Ovary (tissue), 9 donors: ENCODE data around the gene TAF12. TPM values are rescaled to one million over a fixed set of nuclear protein-coding genes. Genes with fewer than 3 reads are reported as not detected.

Experiments used
- DNase-seq, 5 donors: peaks; one replicate each; pipeline ENCODE4 v3.0.0-alpha.2; 2019 to 2020
- H3K27ac ChIP-seq, 2 donors: fragments of 200-600 bp; one replicate each; pipeline versions ENCODE4 v1.5.1 to v1.8.0; 2019 to 2022
- H3K27me3 ChIP-seq: fragments of 200-600 bp; one replicate; pipeline ENCODE4 v1.8.0; 2022
- H3K36me3 ChIP-seq: fragments of 200-600 bp; sonication (generic); one replicate; pipeline ENCODE4 v1.5.1; 2019
- H3K4me1 ChIP-seq: one replicate; pipeline ENCODE4 v1.8.1; 2013; ENCODE audit warnings: mild to moderate bottlenecking, moderate library complexity; ENCODE audit not compliant: insufficient read depth
- H3K4me3 ChIP-seq: fragments of 200-600 bp; sonication (generic); one replicate; pipeline ENCODE4 v1.5.1; 2017
- H3K9me3 ChIP-seq, 2 donors: fragments of 200-600 bp in 1 of 2; sonication (generic) in 1 of 2; one replicate each; pipeline versions ENCODE4 v1.5.1 to v1.8.1; 2013 to 2019; ENCODE audit warnings: mild to moderate bottlenecking in 1 of 2, moderate library complexity in 1 of 2
- CTCF ChIP-seq, 3 donors: fragments of 450-650 bp in 2 of 3; fragments of 200-600 bp in 1 of 3; IDR thresholded peaks; one replicate each; pipeline versions ENCODE4 v1.5.1 to v1.8.0; 2016 to 2022; ENCODE audit warnings: antibody characterized with exemption in 3 of 3, mild to moderate bottlenecking in 1 of 3
- EP300 ChIP-seq: sonication (generic); formaldehyde crosslinking; IDR thresholded peaks from one replicate; pipeline ENCODE4 v1.6.1; 2017; ENCODE audit warnings: antibody characterized with exemption
- POLR2A ChIP-seq: fragments of 450-650 bp; IDR thresholded peaks from one replicate; pipeline ENCODE4 v1.6.1; 2017; ENCODE audit warnings: antibody characterized with exemption, mild to moderate bottlenecking, moderate library complexity
- WGBS, 3 donors: extraction: QIAGEN DNeasy Blood & Tissue Kit in 1 of 3; methylation state at CpG; one replicate each; pipeline versions ENCODE4 v1.1.5 to v1.1.7; 2013 to 2017; 5-methylcytosine and 5-hydroxymethylcytosine counted together
- intact Hi-C, 4 donors: fragments of 100-400 bp; cut with DNase I; formaldehyde crosslinking; loops; one replicate each; pipeline versions ENCODE4 v1.11.0 to v1.15.1; 2022 to 2023
- polyA plus RNA-seq, 2 donors: library from polyadenylated mRNA; stranded (reverse); fragments of 200-250 nt in 1 of 2; fragments of 350-450 nt in 1 of 2; fragmentation: Illumina TruSeq in 1 of 2; extraction: RNeasy Lipid Tissue Mini Kit (QIAGEN cat#74804) in 1 of 2; gene quantifications; one replicate each; pipeline ENCODE4 v1.2.3, GENCODE V29; 2013 to 2014
- total RNA-seq, 7 donors: library from RNA; depleted of rRNA in 2 of 7; stranded (reverse); fragments of >200 nt in 2 of 7; fragmentation: NEBNext Ultra II Directional in 3 of 7; extraction: Animal tissue kit (Norgen Biotek cat#: 25700) in 3 of 7; gene quantifications; one replicate each; pipeline versions ENCODE4 v1.1.0 to v1.2.4, GENCODE V29; 2016 to 2023
- donor health status: DM: no; HTN: no; CAD: no; lungs with moderate emphysema.
- donor health status: DM: no; HTN: no; CAD: no.
- donor health status: Bipolar disorder and iron deficiency.
- donor health status: DM: yes; HTN: yes; CAD: no.
- donor health status: DM: no; HTN: no; CAD: no.
- donor health status: DM: yes; HTN: yes; CAD: no.

The TAF12 gene
- total and polyA plus RNA-seq, 9 donors = 15.4 to 39.4 (median 21.4) TPM

DNA sequence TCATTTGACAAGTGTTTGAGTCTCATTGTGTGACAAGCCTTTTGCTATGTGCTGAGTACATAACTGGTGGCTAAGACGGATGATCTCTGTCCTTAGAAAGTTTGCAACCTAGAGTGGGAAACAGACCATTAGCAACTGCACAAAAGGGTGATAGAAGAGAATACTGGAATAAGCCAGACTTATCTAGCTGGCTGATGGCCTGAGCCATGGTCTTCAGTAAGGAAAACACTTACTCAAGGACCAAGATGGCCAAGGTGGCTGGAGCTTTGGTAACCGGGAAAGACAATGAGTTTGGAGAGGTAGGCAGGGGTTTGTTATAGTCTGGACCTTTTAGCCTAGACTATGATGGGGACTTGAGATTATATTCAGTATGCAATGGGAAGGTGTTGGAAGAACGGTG lies 1.6 kb upstream of the TAF12 start:
- no peaks in the 10 kb centered on the region for H3K36me3 ChIP-seq
- DNase-seq = no peak
- TF ChIP-seq CTCF (IDR thresholded peaks at IDR 0.05) = no peak
- no peaks in the 10 kb centered on the region for H3K9me3 ChIP-seq
- H3K27ac ChIP-seq = peak overlapping the region in 1 of 2 donors; percentile 80
- 93 to 94% (median 94%) methylated on average over 3 of the region's 3 CpGs for WGBS, 3 donors
- intact Hi-C loops = loop anchor here in 2 of 4 donors (5.0 kb wide), 1 partner anchor 93 kb away; the partner anchor contains the start of gene YTHDF2 (in 2 of the 2)
- H3K4me3 ChIP-seq = no peak overlapping the region
- peaks cover 5% of the 10 kb centered on the region for H3K4me1 ChIP-seq
- H3K27me3 ChIP-seq = no peaks in the 10 kb centered on the region

- peaks cover 5% of the 10 kb centered on the region for H3K4me1 ChIP-seq
- peak overlapping the region; percentile 53 for H3K4me3 ChIP-seq
- no peaks in the 10 kb centered on the region for H3K9me3 ChIP-seq
- no peaks in the 10 kb centered on the region for H3K27me3 ChIP-seq
- intact Hi-C loops = loop anchor here in 2 of 4 donors (5.0 kb wide), 1 partner anchor 95 kb away; the partner anchor contains the start of gene YTHDF2 (in 2 of the 2)
- peak overlapping the region; percentile 46 to 80 for H3K27ac ChIP-seq
- TF ChIP-seq CTCF (IDR thresholded peaks at IDR 0.05) = no peak
- no peak for TF ChIP-seq POLR2A
- no peak for TF ChIP-seq EP300
- H3K36me3 ChIP-seq = no peaks in the 10 kb centered on the region
- WGBS, 3 donors = 0 to 1% (median 1%) methylated on average over 26 of the region's 26 CpGs
- no peak for DNase-seq
Measured at GRCh38 chr1:28642056-28642846, 616 bp downstream of the TAF12 start.

DNA sequence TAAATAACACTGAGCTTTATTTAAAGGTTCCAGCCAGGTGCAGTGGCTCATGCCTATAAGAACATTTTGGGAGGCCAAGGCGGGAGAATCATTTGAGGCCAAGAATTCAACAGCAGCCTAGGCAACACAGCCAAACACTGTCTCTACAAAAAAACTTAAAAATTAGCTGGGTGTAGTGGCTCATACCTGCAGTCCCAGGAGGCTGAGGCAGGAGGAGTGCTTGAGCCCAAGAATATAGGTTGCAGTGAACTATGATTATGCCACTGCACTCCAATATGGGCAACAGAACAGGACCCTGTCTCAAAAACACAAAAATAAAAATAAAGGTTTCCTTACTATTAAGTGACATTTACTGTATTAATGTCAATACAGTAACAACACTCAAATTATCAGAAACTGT lies 2.1 kb downstream of the TAF12 start:
- intact Hi-C loops = loop anchor here in 2 of 4 donors (5.0 kb wide), 1 partner anchor 97 kb away; the partner anchor contains the start of gene YTHDF2 (in 2 of the 2)
- 91 to 98% (median 97%) methylated on average over 1 of the region's 1 CpG for WGBS, 3 donors
- H3K27me3 ChIP-seq = no peaks in the 10 kb centered on the region

DNA sequence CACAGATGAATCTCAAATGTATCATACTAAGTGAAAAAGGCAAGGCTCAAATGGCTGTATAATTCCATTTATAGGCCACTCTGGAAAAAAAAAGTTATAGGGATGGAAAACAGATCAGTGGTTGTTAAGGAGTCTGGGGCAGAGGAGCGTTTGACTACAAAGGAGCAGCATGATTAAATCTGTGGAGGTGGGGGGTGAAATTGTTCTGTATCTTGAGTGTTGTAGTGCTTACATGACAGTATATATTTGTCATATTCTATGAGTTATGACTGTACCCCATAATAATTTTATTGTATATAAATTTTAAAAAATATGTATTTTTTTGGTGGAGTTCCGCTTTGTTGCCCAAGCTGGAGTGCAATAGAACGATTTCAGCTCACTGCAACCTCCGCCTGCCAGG lies 10.3 kb downstream of the TAF12 start:
- Histone ChIP-seq H3K27me3 (no peaks in the 10 kb centered on the region), H3K4me1 (no peaks in the 10 kb centered on the region), H3K9me3 (no peaks in the 10 kb centered on the region), H3K4me3 (no peak overlapping the region), H3K36me3 (no peaks in the 10 kb centered on the region), H3K27ac (no peak overlapping the region)
- intact Hi-C loops = loop anchor here in 1 of 4 donors (10.0 kb wide), 1 partner anchor 232 kb away; no protein-coding TSS in a partner anchor
- WGBS, 3 donors = 95 to 96% (median 95%) methylated on average over 4 of the region's 4 CpGs
- TF ChIP-seq POLR2A = no peak
- no peak for TF ChIP-seq CTCF (IDR thresholded peaks at IDR 0.05)
- no peak for TF ChIP-seq EP300
- no peak for DNase-seq

More for the DNA sequence above, 2.1 kb downstream of the TAF12 start:
- H3K36me3 ChIP-seq = no peaks in the 10 kb centered on the region
- H3K4me1 ChIP-seq = peaks cover 5% of the 10 kb centered on the region
- H3K4me3 ChIP-seq = no peak overlapping the region
- no peak for TF ChIP-seq CTCF (IDR thresholded peaks at IDR 0.05)
- no peak for TF ChIP-seq POLR2A
- no peak for TF ChIP-seq EP300
- H3K27ac ChIP-seq = no peak overlapping the region
- DNase-seq = no peak
- no peaks in the 10 kb centered on the region for H3K9me3 ChIP-seq
